ENCODE data around the gene ANKS1A.

DNA sequence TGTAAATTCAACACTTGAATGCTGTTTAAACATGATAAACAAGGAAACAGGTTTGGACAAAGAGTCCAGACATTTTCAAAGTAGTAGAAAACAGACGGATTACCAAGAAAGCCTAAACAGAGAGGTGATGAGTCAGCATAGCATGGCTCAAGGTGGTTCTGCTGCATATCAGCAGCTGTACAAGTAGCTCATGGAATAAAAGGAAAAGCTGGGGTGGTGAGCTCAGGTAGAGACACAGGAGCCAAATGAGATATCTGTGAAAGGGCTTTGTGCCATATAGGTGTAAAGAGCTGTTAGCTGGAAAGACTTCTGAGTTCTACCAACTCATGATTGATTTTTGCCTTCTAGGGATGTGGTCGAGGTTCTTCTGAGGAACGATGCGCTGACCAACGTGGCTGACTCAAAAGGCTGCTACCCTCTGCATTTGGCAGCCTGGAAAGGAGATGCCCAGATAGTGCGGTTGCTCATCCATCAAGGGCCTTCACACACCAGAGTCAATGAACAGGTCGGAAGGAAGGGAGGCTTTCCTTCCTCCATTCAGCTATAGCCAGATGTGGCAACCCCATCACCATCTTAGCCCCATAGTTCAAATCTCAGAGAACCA lies 80.7 kb downstream of the ANKS1A start:
- TF ChIP-seq, protein P1, sequence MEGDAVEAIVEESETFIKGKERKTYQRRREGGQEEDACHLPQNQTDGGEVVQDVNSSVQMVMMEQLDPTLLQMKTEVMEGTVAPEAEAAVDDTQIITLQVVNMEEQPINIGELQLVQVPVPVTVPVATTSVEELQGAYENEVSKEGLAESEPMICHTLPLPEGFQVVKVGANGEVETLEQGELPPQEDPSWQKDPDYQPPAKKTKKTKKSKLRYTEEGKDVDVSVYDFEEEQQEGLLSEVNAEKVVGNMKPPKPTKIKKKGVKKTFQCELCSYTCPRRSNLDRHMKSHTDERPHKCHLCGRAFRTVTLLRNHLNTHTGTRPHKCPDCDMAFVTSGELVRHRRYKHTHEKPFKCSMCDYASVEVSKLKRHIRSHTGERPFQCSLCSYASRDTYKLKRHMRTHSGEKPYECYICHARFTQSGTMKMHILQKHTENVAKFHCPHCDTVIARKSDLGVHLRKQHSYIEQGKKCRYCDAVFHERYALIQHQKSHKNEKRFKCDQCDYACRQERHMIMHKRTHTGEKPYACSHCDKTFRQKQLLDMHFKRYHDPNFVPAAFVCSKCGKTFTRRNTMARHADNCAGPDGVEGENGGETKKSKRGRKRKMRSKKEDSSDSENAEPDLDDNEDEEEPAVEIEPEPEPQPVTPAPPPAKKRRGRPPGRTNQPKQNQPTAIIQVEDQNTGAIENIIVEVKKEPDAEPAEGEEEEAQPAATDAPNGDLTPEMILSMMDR (IDR thresholded peaks at IDR 0.05): no peak
- TF ChIP-seq POLR2A (IDR thresholded peaks at IDR 0.05): no peak

All from testis (tissue), 2 donors.